ENCODE data around the gene KCNQ1. TPM values are rescaled to one million over a fixed set of nuclear protein-coding genes. Genes with fewer than 3 reads are reported as not detected.

The KCNQ1 gene
- total RNA-seq, 1 experiment from 2014 or later = 2.3 TPM

- H3K27me3 ChIP-seq (ENCODE audit: insufficient read depth, low read length) = no peaks in the 10 kb centered on the region
- WGBS (ENCODE audit: extremely low coverage, insufficient read length, low lambda C conversion rate) = no CpG with 5 or more reads among the region's 18 CpGs
- H3K36me3 Mint-ChIP-seq (ENCODE audit: insufficient read depth in 1 of 3, low read depth in 3 of 3) = no peaks in the 10 kb centered on the region
Measured at GRCh38 chr11:2416765-2417164, 28.0 kb upstream of the KCNQ1 start.

More at GRCh38 chr11:2416765-2417164, 28.0 kb upstream of the KCNQ1 start:
- H3K9me3 ChIP-seq (ENCODE audit: control insufficient read depth, low read depth, low read length) = no peaks in the 10 kb centered on the region
- no peaks in the 10 kb centered on the region for H4K20me1 ChIP-seq (ENCODE audit: control insufficient read depth, insufficient read depth, insufficient read length)
- no peak overlapping the region for H3K4me2 ChIP-seq (ENCODE audit: insufficient read depth, insufficient read length, low read length)
- no peaks in the 10 kb centered on the region for H3K79me2 ChIP-seq (ENCODE audit: insufficient read depth, low read length)
- H3K4ac ChIP-seq (ENCODE audit: low read depth, low read length) = no peak overlapping the region
- H2BK20ac ChIP-seq (ENCODE audit: low read depth, low read length, poor library complexity, severe bottlenecking) = no peak overlapping the region
- no peak for TF ChIP-seq CTCF (conservative IDR thresholded peaks at IDR 0.05)
- no peak overlapping the region for H3K56ac ChIP-seq (ENCODE audit: insufficient read length, low read depth, low read length)
- no peak overlapping the region for H2BK5ac ChIP-seq (ENCODE audit: insufficient read length, low read length)
- H2AFZ ChIP-seq (ENCODE audit: low read length) = no peak overlapping the region
- no peaks in the 10 kb centered on the region for H3K79me1 ChIP-seq (ENCODE audit: insufficient read depth, low read depth, low read length, poor library complexity, severe bottlenecking)
- Mint-ChIP-seq H3K4me1 (no peaks in the 10 kb centered on the region; a peak in 1 of 4 replicates), H3K27me3 (ENCODE audit: low read depth) (peaks cover 7% of the 10 kb centered on the region), H3K9me3 (no peaks in the 10 kb centered on the region), H3K4me3 (no peak overlapping the region), H3K27ac (no peak overlapping the region)
- H3K14ac ChIP-seq (ENCODE audit: insufficient read depth, low read length) = no peak overlapping the region
- H2AK5ac ChIP-seq (ENCODE audit: insufficient read length, low read length) = no peak overlapping the region
- H2BK120ac ChIP-seq (ENCODE audit: low read depth, low read length, poor library complexity, severe bottlenecking) = no peak overlapping the region
- no peak overlapping the region for H2BK12ac ChIP-seq (ENCODE audit: insufficient read length, low read depth, low read length)
- H4K91ac ChIP-seq (ENCODE audit: insufficient read length, low read depth, low read length) = no peak overlapping the region
- H3K9ac ChIP-seq (ENCODE audit: extremely low read depth, insufficient read length, low read length) = no peak overlapping the region
- H3T11ph ChIP-seq (ENCODE audit: low read length) = no peak overlapping the region
- no peaks in the 10 kb centered on the region for H3K4me1 ChIP-seq (ENCODE audit: insufficient read depth, low read length)
- DNase-seq = no peak
- H3K23me2 ChIP-seq (ENCODE audit: insufficient read length, low read depth, low read length, poor library complexity, severe bottlenecking) = no peaks in the 10 kb centered on the region
- no peak overlapping the region for H4K5ac ChIP-seq (ENCODE audit: insufficient read length, low read depth, low read length)
- H4K8ac ChIP-seq (replicated peaks; ENCODE audit: insufficient read length, low read depth, low read length) = no peak overlapping the region
- H3K27ac ChIP-seq (ENCODE audit: insufficient read length, low read depth, low read length) = no peak overlapping the region
- no peak overlapping the region for H2BK15ac ChIP-seq (ENCODE audit: low read depth, low read length)
- H3K23ac ChIP-seq (ENCODE audit: insufficient read length, low read depth, low read length) = no peak overlapping the region
- H3K18ac ChIP-seq (ENCODE audit: insufficient read length, low read depth, low read length) = no peak overlapping the region

Data from H9 (cell line).